ENCODE measurements around the gene PSMB5.

Gene PSMB5

DNA sequence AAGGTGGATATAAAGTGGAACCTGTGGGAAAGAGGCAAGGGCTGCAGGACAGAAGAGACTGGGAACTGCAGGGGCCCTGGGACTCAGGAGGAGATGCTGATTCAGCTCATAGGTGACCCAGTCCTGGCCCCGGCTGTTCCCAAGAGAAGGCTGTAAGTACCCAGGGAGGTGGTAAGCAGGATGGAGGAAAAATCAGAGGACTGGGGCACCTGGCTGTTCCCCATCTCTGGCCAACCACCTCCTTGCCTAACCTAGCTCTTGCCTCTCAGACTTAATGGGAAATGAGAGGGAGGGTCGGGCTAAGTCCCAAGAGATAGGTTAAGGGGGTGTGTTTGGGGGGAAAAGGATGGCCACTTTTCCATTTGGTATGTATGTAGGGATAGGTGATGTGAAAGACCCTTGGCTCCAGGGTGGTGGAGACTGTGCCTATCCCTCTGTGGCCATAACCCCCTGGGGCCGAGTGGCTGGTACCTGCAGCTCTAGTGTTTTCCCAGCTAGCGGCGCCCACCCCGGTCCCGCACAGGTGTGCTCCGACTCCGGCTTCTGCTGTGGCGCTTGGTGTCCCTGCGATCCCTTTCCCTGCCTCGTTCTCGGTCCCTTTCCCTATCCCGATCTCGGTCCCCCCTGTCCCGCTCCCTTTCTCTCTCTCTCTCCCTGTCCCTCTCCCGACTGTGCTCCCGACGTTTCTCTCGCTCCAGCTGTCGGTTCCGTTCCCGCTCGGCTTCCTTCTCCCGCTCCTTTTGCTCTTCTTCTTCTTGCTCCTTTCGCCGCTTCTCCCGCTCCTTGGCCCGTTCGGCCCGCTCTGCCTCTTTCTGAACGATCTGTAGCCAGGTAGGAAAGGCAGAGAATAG, 24.2 kb upstream of the PSMB5 start:
- DNase-seq (ENCODE audit: low read depth) = no peak

DNA sequence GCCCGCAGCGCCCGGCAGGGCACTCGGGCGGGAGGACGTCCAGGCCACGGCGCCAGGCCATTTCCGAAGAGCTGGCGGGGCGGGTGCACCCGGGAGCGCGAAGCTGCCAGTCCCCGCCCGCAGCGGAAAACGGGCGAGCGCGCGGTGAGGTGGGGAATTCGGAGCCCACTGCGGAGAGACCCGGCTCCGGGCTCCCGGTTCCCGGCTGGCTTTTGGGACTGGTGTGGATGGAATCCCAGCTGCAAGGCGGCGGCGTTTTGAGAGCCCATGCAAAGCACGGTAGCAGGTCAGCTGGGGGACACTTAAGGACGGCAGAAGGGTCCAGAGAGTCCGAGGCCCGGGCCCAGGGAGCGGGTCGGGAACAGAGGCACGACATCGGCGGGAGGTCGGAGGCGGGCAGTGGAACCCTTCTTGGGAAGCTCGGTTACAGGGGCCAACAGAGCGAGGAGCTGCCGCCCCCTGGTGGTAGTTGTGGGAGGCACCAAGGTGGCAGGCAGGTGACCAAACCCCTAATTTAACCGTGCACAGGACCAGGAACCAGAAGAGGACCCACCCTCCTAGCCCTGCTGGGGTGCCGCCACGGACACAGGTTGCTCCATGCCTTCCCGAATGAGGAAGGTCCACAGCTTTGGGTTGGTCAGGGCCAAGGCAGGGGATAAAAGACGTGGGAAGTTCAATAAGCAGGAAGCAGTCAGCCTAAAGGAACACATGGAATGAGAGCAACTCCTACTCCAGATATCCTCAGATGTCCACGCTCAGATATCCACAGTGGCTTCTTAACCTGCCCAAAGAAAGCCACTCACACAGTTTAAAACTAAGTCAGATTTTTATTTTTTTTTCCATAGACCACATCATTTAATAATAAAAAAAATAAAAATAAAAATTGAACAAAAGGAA, 23.3 kb upstream of the PSMB5 start:
- DNase-seq (ENCODE audit: low read depth) = peak; percentile 75

DNA sequence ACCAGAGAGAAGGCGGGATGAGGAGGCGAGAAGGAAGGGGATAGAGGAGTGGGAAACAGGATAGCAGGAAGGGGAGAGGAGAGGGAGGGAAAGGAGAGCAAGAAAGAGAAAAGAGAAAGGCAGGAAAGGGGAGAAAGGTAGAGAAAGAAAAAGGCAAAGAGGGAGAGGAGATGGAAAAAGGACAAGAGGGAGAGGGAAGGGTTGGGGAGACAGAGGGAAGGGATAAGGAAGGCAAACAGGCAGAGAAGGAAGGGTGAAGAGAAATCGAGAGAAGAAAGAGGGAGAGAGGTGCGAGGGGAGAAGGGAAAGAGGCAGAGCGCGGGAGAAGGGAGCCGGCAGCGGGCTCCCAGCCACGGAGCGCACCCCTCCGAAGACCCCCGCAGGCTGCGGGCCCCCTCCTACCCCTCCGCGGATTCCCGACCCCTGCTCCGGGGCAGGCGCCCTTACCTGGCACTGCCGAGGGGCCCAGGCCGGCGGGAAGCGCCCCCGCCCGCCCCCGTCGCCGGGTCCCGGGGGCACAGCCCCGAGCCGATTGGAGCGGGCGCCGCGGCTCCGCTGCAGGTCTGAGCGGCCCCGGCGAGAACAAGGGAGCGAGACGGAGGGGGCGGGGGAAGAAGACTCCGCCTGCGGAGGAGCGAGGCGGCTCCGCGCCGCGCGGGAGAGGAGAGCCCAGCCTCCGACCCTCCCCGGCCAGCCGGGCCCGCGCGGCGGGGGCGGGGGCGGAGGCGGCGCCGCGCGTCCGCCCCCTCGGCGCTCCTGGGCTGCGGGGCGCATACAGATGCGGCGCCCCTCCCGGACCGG, 22.5 kb upstream of the PSMB5 start, which contains the start of gene CDH24:
Gene CDH24 (minus strand): TSS at position 565 of the 801 bp plus-strand sequence. CDS start 1,787 bp downstream, outside the sequence.
- DNase-seq (ENCODE audit: low read depth) = peak; percentile 54

DNA sequence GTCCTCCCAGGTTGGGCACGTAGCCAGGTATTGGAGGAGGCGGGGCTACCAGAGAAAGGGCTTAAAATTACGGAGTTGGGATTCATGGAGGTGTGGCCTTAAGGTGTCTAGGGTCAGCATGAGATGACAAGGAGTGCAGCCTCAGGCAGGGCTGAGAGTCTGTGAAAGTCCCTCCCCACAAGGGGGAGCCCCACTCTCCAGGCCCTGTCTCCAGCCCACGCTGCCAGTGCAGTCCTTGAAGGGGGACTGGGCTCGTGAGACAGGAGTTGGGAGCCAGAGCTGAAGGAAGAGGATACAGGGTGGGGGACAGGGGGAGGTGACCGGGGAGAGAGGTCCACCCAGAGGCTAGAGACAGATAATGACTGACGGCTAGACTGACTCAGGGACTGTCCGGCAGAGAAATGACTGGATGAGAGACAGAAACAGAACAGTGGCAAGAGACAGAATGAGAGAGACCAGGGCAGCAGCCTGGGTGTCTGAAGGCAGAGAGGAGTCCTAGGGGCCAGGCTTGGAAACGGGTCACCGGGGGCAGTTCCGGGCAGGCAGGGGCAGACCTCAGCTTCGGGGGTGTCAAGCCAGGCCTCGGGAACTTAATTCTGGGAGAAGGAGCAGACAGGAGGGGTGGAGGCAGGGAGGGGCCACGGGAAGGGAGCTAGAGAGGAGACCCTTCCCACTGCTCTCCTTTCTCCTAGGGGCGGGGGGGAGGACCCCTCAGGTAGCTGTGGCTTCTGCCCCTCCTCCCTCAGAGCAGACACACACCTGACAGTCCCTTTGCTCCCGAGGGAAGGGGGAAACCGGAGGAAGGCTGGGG, 21.6 kb upstream of the PSMB5 start:
- peak; percentile 41 for DNase-seq (ENCODE audit: low read depth)

DNA sequence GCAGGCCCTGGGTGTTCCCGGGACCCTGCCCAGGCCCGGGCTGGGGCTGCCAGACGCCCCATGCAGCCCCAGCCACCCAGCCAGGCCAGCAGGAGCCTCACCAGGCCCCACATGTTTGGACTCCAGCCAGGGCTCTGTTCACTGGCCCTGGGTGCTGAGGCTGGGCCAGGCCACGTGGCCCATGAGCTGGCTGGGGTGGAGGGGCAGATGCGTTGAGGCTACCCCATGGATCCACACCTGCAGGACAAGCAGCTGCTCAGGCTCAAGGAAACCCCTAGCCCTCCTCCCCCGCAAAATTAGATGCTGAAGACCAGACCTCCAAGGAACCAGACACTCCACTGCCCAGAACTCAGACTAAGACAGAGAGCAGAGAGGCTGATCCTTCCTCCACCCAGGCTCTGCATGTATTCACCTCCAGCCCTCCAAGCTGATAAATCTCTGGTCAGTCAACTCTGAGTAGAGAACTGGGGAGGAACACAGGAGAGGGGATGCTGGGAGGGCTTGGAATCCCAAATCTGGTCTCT, 21.0 kb upstream of the PSMB5 start:
- no peak for DNase-seq (ENCODE audit: low read depth)

DNA sequence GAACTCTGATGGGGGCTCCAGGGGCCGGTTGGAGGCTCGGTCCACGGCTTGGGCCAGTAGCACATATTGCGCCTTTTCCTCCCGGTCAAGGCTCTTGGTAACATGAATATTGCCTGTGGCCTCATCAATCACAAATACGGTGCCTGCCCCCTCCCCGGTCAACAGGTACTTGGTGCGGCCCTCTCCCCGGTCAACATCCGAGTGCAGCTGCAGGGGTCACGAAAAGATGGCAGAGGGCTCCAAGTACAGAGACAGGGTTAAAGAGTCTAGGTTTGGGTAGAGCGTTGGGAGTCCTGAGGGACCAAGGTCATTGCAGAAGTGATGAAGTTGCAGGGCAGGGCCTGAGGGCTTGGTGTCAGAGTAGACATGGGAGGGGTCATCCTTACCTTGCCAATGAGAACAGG, 20.4 kb upstream of the PSMB5 start:
- no peak for DNase-seq (ENCODE audit: low read depth)

DNA sequence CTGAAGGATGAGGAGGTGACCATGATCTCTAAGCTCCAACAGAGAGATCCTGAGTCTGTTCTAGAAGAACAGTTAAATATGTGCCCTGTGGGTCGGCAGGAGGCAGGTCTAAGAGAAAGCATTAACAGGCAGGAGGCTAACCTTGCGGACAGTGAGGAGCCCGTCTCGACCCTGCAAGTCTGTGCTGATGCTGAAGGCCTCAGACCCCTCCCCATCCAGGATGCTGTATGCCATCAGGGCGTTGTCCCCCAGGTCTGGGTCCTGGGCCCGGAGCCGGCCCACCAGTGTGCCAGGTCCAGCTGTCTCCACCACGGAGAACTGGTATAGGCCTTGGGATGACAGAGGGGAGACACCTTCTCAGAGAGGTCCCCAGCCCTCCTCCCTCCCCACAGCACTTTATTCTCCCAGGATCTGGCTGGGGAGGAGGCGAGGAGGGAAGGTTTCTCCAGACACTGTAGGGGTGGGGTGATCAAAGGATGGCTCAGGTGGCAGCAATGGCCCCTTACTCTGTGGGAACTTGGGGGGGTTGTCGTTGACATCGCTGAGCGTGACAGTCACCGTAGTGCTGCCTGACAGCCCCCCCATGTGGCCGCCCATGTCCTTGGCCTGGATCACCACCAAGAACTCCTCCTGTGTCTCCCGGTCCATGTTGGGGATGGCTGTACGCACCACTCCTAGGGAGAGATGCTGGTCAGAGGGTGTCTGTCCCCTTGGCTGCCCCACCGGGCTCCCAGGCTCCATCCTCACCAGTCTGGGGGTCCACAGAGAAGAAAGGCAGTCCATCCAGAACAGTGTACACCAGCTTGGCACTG, 19.5 kb upstream of the PSMB5 start:
- DNase-seq (ENCODE audit: low read depth) = no peak

DNA sequence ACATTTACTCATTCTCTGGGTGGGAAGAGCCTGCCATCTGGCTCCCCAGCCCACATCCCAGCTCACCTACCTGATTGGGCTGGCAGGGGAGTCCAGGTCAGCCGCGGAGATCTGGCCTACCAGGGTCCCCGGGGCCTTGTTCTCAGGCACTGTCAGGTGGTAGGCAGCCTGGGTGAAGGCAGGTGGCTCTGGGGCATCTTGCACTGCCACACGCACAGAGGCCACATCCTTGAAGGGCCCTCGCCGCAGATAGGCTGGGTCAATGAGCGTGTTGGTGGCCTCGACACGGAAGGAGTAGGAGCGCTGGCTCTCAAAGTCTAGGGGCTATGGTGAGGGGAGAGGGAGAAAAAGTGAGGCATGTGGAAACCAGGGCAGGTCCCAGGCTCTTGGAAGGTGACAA, 18.7 kb upstream of the PSMB5 start:
- DNase-seq (ENCODE audit: low read depth) = no peak

DNA sequence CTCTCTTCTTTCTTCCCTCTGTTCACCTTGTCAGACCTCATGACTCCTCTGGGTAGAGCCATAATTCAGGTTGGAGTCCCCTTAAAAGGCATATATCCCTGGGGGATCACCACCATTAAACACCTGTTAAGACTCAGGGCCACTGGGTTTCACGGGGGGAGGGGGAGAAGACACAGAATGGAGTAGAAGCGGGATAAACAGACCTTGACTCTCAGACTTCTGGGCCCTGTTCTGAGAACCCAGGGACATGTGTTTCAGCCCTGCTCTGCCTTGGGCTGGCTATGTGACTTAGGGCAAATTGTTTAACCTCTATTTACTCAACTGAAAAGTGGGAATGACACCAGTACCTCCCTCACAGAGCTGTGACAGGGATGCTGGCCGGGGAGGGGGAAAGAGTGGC, 18.0 kb upstream of the PSMB5 start:
- no peak for DNase-seq (ENCODE audit: low read depth)

DNA sequence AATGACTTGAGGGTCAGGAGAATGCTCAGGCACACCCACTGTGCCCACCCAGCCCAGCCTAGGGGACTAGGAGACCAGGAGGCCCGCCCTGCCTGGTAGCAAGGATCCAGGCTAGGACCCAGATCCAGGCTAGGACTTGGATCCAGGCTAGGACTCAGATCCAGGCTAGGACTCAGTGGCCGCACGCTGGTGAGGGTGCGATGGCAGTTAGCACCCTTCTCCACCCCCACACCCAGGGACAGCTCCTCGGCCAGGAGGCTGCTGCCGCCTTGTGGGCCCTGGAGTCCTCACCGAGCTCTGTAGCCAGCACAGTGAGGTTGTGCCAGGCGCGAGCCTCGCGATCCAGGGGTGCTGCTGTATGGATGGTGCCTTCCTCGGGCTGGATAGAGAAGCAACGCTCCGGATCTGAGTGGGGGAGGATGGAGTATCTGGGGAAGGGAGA, 17.5 kb upstream of the PSMB5 start:
- DNase-seq (ENCODE audit: low read depth) = no peak

GRCh38 chr14:23051141-23052057, 16.7 kb upstream of the PSMB5 start:
- no peak for DNase-seq (ENCODE audit: low read depth)

- DNase-seq (ENCODE audit: low read depth) = no peak
These were observed 14.3 kb upstream of the PSMB5 start for GRCh38 chr14:23049011-23049410.

DNA sequence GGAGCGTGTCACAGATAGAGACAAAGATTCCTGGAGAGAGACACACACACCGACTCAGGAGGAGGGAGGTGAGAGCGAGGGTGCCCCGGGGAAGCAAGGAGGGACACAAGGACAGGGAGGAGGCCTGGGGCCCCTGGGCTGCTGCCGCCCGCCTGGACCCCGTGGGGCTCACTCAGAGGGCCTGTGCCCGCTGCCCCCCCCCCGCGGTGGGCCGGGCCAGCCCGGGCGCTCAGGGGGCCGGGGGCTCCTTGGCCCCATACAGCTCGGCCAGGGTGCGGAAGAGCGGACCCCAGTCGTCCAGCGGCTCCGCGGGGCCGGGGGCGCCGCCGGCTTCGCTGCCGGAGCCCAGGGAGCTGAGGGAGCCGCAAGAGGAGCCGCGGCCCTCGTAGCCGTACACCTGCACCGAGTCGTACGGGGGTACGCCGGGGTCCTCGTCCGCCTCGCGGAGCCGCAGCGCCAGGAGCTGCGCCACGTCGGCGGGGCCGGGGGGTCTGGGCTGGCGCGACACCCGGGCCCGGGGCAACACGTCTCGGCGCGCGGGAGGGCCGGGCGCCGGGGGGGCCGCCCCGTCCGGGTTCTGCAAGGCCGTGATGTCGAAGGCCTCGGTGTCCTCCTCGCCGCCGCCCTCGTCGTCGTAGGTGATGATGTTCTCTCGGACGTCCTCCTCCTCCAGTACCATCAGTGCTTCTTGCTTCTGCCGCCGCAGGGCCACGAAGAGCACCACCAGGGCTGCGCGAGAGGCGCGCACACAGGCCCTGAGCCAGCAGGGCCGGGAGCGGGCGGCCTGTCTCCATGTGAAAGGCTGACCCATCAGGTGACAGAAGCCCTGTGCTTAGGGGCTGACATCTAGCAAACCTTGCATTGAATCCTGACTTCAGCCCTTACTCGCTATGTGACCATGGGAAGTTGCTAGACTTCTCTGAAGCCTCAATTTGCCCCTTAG, 13.3 kb upstream of the PSMB5 start:
- no peak for DNase-seq (ENCODE audit: low read depth)

- no peak for DNase-seq (ENCODE audit: low read depth)
These were observed 12.4 kb upstream of the PSMB5 start for GRCh38 chr14:23047034-23047634.

DNA sequence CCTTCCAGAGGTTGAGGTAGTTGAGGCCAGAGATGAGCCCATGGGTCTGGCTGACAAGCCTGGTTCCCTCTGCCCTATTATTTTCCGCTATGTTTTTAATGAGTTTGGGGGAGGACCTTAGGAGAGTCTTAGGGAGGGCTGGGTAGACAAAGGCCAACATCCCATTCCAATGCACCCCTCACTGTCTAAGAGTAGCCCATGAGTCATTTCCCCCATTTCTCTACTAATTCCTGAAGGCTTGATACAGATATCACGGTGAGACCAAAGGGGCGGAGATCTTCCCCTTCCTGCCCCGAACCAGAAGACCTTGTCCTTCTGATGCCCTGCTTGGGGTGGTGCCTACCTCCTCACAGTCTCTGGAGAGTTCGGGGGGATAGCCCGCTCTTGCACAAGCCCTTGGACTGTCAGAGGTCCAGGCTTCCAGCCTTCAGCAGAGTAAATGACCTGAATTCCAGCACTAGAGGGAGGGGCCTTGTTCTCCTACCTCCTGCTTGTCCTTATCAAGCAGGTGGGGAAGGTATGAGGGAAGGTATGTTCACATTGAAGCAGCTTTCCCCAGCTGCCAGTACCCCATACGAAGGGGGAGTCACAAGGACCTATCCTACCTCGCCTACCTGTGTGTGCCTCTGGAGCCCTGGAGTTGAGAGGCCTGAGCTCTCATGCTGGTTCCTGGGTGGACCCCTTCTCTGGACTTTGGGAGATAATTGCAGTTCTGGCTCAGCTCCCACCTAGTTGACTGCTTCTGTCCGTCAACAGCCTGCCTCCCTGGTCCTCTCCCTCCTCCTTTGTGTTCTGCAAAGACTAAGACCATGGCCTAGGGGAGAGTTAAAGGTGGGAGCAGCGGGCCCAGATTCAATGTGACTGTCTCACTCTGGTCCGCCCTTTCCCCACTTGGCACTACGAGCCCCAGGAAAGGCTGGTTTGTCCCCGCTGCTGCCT, 11.0 kb upstream of the PSMB5 start:
- DNase-seq (ENCODE audit: low read depth) = no peak

DNA sequence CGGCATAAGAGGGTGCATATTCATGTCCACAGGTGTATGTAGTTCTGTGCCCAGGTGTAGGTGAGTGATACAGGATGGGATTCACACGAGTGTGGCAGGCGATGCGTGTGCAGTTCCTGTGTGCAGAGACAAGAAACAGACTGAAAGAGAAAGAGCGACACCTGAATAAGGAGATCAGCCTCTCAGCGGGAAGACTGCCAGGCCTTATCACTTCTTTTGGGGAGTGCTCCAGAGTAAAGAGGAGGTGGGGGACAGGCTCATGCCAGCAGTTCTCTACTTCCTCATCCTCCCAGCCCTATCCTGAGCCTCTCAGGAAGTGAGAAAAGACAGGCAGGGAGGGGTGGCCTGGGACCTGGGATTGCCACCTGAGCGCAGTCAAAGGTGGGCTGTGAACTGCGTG, 10.1 kb upstream of the PSMB5 start:
- DNase-seq (ENCODE audit: low read depth) = no peak

Data from activated T-helper 1 cell treated with Interleukin-2 at 50 U/mL for 16 hours (primary cell).